Stimulated activated CD4-positive, alpha-beta T cell treated with anti-CD3 and anti-CD28 coated beads, Interleukin-4, amount 100 ng/mL, for 48 hours (primary cell): ENCODE results near the gene ARHGEF33.

Source experiments
- DNase-seq, 2 donors: peaks; one replicate each; pipeline ENCODE4 v3.0.0-alpha.2; 2020; ENCODE audit warnings: low read depth in 2 of 2

The ARHGEF33 gene

GRCh38 chr2:39015424-39015823 lies 125.7 kb downstream of the ARHGEF33 start:
- no peak for DNase-seq

- no peak for DNase-seq
Measured at GRCh38 chr2:39017334-39017733, 127.7 kb downstream of the ARHGEF33 start.

DNA sequence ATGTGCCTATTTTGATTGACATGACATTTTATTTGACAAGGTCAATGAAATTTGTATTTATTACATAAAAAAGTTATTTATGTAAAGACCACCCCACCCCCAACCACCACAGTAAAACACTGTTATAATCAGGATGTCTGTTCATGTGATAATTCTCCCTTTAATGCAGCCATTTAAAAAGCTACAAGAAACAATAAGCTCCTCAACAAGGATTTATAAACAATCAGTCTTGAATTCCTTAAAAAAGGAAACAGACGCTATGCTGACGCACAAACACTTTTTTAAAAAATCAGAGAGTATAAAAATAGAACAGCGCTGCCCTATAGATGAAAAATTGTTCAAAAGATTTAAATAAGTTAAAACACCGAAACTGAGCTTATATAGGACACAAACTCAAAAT lies 129.0 kb downstream of the ARHGEF33 start:
- DNase-seq, result no peak

- no peak for DNase-seq
Measured at GRCh38 chr2:39020383-39020782, 130.7 kb downstream of the ARHGEF33 start.

- DNase-seq, result no peak
Measured at GRCh38 chr2:39022642-39023235, 133.1 kb downstream of the ARHGEF33 start.

- no peak for DNase-seq
Measured at GRCh38 chr2:39023649-39024048, 134.0 kb downstream of the ARHGEF33 start.

DNA sequence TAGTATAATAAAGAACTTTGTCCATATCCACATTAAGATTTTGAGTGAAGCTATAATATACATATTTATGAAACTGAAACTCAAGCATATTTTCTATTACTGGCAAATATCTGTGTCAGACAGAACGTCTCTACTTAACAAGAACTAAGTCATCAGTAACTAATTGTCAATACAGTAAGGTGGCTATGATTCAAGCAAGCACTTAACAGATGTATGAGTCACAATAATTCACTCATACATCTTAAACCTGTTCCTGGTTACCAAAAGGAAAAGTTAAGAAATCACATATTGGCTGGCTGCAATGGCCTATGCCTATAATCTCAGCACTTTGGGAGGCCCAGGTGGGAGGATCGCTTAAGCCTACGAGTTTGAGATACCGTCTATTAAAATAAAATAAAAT lies 135.2 kb downstream of the ARHGEF33 start:
- no peak for DNase-seq
